NCI-H2171 (cell line): Measurements from ENCODE around the gene CMIP.

Source experiments
- DNase-seq: peaks from one replicate; lab custom pipeline; 2025; lab: John Stamatoyannopoulos, UW

Gene CMIP

DNA sequence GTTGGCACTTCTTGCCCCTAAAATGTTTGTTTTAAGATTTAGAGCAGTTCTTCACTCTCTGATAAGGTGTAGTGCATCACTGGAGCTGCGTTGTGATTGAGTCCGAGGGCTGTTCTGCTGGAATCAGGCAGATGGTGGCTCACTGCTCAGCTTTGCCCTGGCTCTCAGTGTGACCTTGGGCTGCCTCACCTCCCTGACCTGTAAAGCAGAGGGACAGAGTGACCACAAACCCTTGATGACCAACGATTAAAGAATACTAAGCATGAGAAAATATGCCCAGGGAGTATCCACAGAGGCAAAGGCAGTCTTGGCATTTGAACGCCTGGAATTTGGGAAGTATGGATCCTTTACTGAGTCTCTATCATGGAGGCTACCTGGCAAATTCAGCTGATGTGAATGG, 18.1 kb downstream of the CMIP start:
- DNase-seq = no peak

DNA sequence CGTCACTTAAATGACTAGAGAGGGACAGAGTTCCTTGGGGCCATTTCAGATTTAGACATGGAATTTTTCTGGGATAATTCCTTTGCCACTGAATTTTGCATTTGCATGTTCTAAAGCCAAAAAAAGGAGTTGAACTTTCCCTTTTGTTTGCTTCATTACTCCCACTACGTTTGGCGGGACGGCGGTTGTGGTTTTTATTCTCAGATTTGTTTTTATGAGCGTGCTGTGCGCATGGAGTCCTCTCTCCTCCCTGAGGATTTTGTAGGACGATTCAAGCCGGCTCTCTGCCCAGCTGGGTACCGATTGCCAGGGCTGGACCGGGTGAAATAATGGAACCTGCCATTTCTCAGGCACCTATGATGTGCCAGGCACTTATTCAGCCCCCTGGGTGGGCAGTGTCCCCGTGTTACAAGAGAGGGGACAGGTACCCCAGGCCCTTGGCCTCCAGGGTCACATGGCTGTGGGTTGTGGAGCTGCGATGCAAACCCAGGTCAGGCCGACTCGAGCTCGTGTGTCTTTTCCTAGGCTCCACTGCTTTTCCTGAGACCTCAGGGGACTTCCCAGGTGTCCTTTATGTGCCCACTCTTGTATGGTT, 18.8 kb downstream of the CMIP start:
- no peak for DNase-seq

DNA sequence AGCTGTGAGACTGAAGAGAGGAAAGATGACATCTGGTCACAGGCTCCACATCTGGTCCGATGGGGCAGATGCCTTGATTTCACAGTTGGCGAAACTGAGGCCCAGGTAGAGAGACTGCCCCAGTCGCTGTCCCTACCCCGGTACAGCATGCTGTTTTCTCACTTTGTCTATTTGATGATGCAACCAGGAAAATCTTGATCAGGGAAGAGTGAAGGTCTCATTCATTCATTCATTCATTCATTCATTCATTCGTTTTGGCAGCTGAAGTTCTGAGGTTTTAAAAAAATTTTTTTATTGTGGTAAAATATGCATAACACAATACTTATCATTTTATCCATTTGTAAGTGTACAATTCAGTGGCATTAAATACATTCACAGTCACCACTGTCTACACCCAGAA, 19.7 kb downstream of the CMIP start:
- DNase-seq = no peak

DNA sequence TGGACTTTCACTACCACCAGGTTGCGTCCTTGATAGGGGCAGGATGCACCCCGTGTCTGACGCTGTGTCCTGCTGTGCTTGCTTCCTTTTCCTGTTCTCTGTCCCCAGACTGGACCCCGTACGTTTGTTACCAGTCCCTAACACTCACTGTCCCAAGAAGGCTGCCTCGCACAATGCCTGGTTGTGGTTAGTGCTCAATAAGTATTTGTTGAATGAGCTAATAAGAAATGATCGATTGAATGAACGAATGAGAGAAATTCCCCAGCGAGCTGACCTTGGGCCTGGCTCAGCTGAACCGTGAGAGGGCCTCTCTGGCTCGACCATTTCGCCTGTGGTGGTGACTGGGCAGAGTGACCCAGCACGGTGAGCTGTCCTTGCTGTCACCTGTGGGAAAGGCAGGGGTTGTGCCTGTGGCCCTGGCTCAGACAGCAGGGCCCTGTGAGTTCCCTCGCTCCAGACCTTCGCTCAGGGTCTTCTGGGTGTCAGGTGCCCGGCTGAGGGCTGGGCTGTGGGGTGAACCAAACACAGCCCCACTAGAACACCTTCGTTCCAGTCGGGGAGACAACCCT, 20.9 kb downstream of the CMIP start:
- no peak for DNase-seq

DNA sequence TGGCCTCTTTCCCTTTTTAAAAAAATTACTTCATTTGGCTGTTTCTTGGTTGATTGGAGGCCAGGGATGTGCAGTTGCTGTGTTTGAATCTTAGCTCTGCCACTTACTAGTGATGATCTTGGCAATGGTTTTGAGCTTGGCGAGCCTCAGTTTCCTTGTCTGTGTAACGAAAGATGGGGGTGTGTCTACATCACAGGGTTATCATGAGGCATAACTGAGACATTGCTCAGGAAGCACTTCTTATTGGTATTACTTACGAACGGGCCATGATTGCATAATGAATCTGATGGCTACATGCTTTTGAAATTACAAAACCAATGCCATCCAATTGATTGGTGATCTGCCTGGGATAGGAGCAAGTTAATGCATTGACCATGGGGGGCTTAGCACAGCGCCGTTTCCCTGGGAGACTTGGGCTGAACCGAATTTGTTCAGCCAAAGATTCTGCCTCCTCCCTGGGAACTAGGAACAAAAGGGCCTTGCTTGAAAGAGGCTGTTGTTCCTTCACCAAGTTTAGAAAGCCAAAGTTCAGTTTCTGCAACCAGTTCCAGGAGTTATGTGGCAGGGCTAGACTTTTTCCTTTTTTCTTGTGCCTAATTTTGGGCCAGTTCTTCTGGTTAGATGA, 21.9 kb downstream of the CMIP start:
- DNase-seq = no peak

DNA sequence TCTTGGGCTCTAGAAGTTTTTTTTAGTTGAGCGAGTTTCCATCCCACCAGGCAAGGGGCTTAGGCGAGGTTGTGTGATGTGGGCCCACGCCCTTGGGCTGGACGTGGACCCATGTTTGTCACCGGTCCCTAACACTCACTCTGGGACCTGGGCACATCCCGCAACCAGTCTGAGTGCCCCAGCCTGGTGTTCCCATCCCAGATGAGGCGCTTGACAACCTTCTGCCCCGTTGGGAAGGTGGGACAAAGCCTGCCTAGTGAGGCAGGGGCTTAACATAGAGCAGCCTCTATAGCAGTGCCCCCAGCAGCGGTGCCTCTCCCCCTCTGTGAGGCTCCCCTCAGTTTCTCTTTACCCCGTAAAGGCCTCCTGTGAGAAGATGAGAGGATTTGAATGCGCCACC, 22.5 kb downstream of the CMIP start:
- DNase-seq = no peak

DNA sequence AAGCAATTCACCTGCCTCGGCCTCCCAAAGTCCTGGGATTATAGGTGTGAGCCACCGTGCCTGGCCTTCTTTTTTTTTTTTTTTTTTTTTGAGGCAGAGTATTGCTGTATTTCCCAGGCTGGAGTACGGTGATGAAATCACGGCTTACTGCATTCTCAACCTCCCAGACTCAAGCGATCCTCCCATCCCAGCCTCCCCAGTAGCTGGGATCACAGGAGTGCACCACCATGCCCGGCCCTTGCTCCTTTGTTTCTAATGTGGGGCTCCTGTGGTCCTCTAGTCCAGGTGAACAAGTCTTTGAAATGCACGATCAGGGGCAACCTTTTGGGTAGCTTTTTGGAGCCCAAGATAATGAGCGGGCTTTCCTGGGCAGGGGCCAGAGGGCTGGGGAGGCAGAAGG, 23.2 kb downstream of the CMIP start:
- no peak for DNase-seq

DNA sequence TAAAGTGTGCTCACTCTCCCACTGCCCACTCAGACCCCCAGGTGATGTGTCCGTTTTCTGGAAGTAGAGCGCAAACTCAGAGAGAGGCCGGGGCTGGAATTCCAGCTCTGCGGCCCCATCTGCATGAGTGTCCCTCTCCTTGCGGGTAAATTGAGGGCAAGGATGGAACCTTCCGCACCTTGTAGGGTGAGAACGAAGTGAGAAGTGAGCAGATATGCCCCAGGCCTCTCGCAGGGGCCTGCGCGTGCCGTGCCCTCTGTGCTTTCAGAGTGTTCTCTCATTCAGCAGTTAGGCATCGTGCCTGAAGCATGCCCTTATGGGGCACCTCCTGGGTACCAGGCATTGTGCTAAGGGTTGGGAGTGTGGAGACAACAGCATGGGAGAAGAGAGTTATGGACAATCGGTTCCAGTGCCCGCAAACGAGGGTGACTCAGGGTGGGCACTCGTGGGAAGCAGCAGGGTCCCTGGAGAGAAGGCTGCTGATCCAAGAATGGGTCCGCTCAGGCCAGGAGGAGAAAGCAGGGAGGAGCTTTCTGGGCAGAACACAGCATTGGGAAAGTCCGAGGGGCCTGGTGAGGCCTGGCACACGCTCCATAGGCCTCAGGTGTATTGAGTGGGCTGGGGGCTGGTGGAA, 23.8 kb downstream of the CMIP start:
- DNase-seq = no peak

DNA sequence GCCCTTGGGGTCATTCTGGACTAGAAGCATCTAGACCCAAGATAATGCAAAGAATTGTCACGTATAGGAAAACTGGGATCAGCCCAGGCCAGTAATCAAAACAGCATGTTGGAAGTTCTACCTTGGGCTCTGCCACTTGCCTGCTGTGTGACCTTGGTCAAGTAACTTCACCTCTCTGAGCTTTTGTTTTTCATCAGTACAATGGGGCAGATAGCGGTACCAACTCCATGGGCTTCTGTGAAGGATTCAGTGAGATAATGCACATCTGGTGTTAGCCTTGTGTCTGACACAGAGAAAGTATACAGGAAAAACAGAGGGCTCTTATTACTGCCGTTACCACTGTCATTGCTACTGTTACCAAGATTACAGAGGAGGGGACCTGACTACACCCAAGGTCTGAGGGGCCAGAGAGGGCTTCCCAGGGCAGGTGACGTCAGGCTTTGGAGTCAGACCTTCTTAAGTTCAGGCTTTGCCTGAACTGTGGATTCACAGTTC, 24.6 kb downstream of the CMIP start:
- DNase-seq = no peak

DNA sequence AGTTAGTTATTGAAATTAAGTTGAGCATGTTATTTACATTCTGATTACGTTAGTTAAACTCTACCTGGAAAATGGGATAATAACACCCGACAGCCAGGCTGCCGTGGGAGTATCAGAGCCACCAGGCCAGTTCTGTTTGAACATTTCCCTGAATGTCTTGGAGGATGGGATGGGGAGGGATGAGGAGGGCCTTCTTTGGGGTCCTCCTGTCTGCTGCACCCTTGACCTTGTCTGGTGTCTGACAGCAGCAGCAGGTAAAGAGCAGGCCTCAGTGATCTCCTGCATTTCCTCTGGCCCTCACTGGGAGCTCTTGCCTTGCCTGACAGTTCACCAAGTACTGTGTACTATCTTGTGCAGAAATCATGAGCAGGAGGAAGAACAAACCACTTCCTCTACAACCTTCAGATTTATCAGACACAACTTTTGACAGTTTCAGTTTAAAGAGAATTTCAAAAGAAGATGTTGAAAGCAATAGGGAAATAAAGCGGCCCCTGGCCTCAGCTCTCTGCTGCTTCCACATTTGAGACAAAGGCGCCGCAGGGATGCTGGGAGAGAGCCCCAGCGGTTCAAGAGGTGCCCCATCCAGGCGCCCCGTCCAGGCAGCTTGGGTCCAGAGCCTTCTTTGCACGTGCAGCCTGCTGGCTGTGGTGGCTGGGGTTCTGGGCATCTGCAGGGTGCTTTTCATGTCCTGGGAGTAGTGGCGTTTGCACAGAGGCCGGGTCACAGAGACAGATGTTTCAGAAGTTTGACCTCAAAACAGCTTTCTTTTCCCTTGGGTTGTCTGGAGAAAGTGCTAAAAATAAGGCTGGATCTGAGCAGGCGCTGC, 25.3 kb downstream of the CMIP start:
- DNase-seq = no peak

DNA sequence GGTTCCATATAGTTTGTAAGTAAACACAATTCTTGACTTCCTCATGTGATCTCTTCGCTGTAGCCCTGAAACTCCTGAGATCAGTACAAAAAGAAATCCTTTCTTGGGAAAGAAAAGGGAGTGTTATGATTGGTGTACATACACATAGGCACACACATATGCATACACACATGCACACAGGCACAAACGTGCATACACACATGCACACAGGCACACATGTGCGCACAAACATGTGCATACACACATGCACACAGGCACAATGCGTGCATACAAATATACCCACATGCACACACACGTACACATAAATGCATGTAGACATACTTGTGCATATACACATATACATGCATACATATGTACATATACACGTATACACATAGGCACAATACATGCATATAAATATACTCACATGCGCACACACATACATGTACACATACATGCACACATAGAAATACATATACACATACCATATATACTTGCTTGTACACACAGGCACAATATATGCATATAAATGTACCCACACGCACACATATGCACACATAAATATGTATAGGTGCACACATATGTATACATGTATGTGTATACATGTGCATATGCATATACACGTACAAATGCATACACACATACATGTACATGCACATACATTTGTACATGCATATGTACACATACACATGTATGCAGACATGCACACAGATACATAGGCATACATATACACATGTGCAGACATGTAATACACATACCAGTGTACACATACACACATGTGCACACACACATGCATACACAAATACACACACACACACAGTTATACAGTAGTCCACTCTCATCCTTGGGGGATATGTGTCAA, 26.4 kb downstream of the CMIP start:
- DNase-seq = no peak

DNA sequence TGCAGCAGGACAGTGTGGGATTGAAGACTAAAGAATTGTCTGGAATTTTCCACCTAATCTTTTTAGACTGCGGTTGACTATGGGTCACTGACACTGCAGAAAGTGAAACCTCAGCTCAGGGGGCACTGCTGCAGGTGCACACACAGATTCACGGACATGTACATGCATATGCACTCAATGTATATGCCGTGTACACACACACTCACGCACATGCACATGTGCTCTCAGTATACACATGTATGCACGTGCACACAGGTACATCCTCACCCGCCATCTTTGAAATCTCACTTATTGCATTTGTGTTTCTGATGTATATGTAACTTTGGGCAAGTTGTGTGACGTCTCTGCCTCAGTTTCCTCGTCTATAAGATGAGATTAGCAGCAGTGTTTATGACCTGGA, 27.3 kb downstream of the CMIP start:
- no peak for DNase-seq

DNA sequence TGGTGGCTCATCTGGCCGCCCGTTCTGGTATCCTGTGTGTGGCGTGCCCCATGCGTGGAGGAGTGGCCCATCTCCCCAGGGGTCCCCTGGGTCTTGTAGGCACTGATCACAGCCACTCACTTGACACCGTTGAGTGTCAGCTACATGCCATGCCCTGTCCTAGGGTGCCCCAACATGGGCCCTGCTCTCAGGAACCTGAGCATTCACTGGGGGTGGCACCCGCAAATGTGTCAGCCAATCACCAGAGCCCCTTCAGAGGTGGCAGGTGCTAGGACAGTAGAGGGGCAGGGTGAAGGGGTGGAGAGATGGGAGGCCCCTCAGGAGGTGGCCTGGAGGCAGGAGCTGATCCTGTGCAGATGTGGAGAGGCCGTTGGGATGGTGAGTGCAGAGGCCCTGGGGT, 27.8 kb downstream of the CMIP start:
- no peak for DNase-seq

DNA sequence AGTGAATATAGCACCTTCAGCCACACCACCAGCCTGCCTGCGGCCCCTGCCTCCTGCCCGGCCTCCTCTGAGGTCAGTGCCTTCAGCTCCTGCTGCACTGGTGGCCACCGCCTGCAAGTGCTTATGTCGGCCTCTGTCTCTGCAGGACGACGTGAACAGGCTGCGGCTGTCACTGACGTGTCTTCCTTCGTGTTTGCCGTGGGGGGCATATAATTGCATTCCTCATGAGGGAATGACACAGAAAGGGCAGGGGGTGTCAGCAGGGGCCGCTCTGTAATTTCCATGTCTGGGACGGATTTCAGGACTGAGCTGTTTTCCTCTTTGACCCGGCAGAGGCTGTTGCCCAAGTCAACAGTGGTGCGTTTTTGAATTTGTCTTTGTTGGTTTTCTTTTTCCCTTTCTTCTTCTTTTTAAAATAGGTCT, 28.5 kb downstream of the CMIP start:
- DNase-seq = no peak

DNA sequence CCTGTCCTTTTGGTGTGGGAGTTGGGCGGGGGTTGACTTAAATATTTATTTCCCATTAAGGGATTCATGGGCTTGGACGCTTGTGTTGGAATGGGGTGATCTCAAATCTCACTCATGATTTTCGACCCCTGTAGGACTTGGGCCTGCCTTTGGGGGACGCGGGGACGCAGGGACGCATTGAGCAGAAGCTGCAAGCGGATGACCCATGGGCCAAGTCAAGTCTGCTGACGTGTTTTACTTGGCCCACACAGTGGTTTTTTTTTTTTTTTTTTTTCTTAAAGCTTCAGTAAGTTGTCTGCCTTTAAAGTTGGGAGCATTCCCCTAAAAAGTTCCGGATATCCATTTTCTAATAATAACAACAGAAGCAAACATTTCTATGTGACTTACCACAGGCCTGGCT, 28.9 kb downstream of the CMIP start:
- no peak for DNase-seq

DNA sequence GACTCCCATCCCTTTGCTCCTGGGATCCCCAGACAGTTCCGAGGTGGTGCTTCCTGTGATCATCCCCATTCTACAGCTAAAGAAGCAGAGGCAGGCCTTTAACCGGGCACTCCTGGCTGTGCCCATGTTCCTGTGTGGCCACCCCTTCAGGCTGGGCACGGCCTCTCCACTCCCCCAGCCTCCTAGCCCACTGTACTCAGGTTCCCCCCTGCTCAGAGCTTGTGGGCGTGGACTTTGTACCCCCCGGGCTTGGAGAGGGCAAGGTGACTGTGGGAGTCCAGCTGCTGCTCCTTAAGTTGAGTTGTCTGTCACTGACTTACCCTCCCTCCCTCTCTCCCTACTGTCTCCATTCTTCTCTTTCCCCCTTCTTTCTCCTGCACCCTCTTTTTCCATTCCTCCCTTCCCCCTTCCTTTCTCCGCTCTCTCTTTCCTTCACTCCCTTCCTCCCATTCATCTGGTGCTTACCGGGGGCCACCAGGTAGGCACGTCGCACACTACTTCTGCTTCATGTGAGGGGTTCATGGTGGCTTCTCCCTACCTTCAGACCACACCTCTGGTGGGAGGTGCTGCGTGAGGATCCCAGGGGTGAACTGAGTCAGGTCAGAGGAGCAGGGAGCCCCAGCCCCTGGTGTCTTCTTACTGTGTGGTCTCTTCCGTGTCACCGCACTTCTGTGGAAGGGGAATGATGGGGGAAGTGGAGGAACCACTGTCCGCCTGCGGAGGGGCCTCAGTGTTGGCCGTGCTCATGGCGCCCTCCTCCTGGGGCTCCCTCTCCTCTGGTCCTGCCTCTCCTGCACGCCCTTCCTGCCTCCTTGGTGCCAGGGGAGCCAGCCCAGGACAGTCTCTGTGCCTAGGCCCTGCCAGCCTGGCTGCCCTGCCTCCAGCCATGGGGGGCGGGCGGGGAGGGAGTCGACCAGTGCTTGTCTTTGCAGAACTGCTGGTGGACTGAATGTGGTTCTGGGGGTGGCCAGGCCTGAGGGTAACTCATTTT, 29.7 kb downstream of the CMIP start:
- DNase-seq = no peak

DNA sequence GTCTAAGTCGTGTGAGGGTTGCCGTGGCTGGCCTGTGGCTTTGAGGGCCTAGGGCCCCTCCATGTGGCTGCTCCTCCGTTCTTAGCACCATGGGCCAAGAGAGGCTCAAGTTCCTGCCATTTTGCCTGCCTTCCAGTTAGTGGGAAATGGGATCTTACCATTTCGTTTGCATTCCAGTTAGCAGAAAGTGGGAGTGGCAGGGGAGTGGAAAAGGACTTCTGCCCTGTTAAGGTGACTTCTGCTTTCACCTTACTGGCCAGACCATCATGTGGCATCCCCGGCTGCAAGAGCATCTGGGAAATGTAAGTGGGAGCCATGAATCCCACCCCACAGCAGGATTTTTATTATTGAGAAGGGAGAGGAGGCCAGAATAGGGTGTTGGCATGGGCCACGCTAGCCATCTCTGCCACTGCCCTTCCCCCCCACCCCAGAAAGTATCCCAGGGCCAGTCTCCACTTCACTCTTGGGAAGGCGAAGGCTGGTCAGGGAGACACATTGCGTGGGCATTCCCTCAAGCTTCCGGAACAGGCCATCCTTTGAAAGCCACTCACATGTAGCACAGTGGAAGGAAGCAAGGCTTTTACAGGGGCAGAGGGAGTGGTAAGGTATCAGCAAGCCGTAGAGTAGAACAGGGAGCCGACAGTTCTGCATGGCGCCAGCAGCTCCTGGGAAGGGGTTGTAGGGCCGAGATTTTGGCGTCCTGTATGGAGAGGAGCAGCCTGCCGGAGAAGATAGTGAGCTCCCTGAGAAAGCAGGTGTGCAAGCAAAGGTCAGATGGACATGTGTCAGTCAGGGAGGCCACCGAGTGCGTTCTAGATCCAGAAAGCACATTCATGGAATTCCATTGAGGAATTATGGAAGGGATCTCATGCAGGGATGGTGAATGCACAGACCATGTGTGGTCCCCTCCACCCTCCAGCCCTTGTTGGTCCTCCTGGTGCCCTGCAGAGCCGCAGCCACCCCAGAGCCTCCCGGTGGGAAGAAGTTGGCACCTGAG, 33.4 kb downstream of the CMIP start:
- no peak for DNase-seq

DNA sequence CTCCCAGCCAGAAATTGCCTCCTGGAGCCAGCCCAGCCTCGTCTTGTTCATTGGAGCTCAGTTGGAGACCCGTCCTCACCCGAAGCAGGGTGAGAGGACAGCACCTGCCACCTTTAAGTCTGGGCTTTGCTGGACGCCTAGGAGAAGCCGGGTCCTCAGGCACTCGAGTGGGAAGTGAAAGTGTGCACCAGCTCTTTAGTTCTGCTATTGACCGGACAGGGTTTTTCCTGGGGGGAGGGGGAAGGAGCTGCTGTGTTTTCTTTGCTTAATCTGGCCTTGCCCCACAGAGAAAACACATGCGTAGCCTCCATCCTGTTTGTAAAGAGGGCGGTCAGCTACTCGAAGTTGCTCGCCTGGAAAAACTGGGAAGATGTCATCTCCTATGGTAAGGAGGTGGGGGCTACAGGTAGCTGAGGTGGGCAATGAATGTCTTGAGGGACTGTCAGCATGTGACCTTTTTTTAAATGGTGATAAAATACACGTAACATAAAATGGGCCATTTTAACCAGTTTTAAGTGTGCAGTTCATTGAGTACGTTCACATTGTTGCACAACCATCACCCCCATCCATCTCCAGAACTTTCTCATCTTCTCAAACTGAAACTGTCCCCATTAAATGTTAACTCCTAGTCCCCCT, 34.4 kb downstream of the CMIP start:
- no peak for DNase-seq
